HG02973 (cell line): ENCODE results near the gene PADI4.
"Not testable (repeated sequence)": the region's sequence is repeated elsewhere in the genome, so short reads cannot be mapped to it uniquely, and the experiment has no call there.

Experiments used
- ATAC-seq: cut with Tn5 transposase; IDR thresholded peaks from one replicate; pipeline ENCODE4 v1.9.1; 2021; ENCODE audit warnings: moderate library complexity; ENCODE audit not compliant: unreplicated experiment

The PADI4 gene

GRCh38 chr1:17313530-17314309 is 5.7 kb downstream of the PADI4 start:
- no peak for ATAC-seq

- no peak for ATAC-seq
These were observed 6.5 kb downstream of the PADI4 start for GRCh38 chr1:17314491-17314971.

DNA sequence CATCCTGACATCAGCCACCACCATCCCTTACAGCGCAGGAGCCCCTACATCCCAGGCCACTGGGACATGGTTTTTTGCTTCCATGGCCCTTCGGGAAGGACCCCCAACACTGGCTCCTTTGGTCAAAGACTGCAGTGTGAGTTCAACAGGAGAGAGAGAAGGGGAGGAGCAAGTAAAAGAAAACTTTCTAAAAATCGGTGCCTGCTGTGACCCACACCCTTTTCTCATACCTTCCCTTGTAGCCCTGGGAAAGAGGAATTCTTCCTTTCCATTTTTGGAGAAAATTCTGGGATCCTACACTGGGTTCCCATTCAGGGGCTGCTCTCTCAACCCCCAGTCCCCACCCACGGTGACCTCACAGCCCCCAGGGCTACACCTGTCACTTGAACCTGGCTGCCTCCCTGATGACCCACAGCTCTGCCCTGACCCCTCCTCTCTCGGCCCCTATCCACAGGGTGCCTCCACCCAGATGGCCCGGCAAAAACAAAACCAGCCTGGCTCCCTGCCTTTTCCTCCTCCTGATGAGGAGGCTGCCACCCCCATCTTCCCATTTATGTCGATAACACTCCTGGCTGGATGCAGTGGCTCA is 7.6 kb downstream of the PADI4 start:
- no peak for ATAC-seq

DNA sequence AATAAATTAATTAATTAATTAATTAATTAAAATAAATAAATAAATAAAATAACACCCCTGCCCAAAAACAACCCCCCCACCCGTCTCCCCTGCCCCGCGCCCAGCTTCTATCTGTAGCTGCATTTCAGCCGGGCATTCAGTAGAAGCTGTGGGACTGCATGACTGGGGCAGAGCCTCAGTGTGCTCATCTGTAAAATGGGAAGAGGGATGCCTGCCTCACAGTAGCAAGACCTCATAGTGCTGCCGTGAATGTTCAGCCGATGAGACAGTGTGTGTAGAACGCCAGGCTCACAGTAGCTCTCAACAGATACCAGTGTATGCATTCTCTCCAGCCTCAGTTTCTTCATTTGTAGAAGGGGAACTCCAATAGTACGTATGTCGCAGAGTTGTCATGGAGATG is 8.7 kb downstream of the PADI4 start:
- ATAC-seq = no peak

GRCh38 chr1:17318262-17318661 is 10.3 kb downstream of the PADI4 start:
- no peak for ATAC-seq

DNA sequence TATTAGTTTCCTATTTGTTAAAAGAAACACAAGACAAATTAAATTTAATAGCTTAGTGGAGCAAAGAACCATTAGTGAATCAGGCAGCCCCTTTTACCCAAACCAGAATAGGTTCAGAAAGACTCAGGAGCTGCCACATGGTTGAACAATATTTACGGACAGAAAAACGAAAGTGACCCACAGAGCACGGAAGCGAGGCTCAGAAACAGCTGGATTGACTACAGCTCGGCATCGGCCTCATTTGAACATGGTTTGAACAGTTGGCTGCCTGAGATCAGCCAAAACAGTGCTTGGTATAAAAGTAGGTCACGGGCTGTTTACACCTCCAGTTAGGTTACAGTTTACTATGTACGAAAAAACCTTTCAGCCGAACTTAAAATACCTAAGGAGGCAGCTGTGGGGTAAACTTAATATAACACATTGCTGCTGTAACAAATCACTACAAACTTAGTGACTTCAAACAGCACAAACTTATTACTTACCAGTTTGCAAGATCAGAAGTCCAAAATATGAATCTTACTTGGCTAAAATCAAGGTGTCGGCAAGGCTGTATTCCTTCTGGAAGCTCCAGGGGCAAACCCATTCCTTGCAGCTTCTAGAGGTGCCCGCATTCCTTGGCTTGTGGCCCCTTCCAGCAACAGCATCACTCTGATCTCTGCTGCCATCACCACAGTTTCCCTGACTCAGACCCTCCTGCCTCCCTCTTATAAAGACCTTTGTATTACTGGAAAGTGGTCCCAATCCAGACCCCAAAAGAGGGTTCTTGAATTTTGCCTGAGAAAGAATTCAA is 11.8 kb downstream of the PADI4 start:
- ATAC-seq = no peak

- ATAC-seq = not testable (repeated sequence)
These were observed 13.9 kb downstream of the PADI4 start for GRCh38 chr1:17321857-17322390.

DNA sequence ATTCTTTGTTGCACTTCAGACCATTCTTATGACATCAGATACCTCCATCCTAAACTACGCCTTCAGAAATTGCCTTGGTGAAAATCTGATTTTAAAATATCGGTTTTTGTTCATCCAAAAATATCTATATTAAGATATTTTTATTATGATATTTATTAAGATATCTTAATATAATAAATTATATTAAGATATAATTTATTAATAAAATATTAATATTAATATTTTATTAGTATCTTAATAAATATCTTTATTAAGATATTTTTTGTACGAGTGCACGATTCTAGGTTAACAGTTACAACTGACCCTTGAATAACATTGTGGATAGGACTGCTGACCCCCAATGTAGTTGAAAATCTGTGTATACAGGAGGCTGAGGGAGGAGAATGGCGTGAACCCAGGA is 20.9 kb downstream of the PADI4 start:
- ATAC-seq = no peak

DNA sequence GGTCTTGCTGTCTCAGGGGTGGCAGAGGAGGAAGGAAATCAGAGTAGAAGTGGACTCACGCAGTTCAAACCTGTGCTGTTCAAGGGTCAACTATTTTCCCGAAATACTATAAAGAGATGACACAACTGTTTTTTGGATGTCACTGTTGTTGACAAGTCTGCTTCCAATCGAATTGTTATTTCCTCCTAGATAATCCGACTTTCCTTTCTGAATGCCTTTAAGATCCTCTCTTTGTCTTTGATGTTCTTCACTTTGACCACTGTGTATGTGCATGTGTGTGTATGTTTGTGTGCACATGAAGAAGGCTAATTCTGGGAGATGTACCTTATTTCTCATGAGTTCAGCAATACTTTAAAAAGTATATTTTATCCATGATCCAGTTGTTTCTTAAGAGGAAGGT is 21.6 kb downstream of the PADI4 start:
- no peak for ATAC-seq

- no peak for ATAC-seq
These were observed 22.9 kb downstream of the PADI4 start for GRCh38 chr1:17330856-17331255.

DNA sequence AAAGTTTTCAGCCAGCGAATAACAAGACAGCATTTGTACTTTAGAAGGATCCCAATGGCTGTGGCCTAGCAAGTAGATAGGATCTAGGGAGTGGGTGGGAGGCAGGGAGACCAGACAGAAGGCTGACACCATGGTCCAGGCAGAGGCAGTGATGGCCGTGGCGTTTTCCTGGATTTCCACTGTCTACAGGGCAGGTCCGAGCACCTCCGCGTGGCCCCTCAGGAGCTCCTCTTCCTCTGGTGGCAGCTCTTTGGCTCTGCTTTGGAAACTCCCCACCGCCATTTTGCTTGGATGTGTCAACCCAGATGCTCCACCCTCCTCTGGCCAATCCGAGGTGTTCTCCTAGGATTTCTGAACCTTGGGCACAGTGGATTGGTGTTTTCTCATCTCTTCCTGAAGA is 25.1 kb downstream of the PADI4 start:
- no peak for ATAC-seq

- no peak for ATAC-seq
These were observed 28.1 kb downstream of the PADI4 start for GRCh38 chr1:17335821-17336710.

- ATAC-seq = no peak
These were observed 30.9 kb downstream of the PADI4 start for GRCh38 chr1:17338706-17339493.

DNA sequence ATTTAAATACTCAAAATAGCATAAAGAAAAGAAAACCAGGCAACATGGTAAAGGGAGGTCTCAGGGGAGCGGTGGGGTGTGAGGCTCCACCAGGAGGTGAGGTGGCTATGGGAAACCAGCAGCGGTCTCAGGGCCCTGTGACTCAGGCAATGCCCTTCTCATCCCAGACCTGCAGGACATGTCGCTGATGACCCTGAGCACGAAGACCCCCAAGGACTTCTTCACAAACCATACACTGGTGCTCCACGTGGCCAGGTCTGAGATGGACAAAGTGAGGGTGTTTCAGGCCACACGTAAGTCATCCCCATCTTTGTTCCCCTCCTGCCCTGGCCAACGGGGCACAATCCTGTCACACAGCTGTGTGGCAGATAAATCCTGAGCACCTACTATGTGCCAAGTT is 31.5 kb downstream of the PADI4 start:
- no peak for ATAC-seq

GRCh38 chr1:17340358-17340757 is 32.4 kb downstream of the PADI4 start:
- ATAC-seq = no peak

GRCh38 chr1:17342014-17342441 is 34.0 kb downstream of the PADI4 start:
- no peak for ATAC-seq

DNA sequence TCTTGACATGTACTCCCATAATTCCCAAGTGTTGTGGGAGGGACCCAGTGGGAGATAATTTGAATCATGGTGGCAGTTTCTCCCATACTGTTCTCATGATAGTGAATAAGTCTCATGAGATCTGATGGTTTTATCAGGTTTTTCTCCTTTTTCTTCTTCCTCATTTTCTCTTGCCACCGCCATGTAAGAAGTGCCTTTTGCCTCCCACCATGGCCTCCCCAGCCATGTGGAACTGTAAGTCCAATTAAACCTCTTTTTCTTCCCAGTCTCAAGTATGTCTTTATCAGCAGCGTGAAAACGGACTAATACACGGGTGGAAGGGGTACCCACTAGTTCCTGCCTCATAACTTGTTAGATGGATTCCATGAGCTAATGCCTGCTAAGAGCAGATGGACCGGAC is 37.5 kb downstream of the PADI4 start:
- ATAC-seq = not testable (repeated sequence)

GRCh38 chr1:17346046-17346789 is 38.2 kb downstream of the PADI4 start:
- no peak for ATAC-seq
